ENCODE data around the gene CHST2. TPM values are rescaled to one million over a fixed set of nuclear protein-coding genes. Genes with fewer than 3 reads are reported as not detected.
A peak's percentile ranks its signal among the peaks of the same experiment; 100 is the strongest.

The CHST2 gene
- total RNA-seq, 1 donor from 2014 or later, result 41.6 TPM

GRCh38 chr3:143122089-143122430 lies 2.5 kb downstream of the CHST2 start:
- Mint-ChIP-seq H3K4me3 (ENCODE audit: unreplicated experiment) (peak overlapping the region; percentile 65), H3K27ac (ENCODE audit: unreplicated experiment) (no peak overlapping the region)

GRCh38 chr3:143122608-143123352 lies 3.2 kb downstream of the CHST2 start:
- Mint-ChIP-seq H3K36me3 (ENCODE audit: unreplicated experiment) (peaks cover 28% of the 10 kb centered on the region), H3K9me3 (ENCODE audit: unreplicated experiment) (no peaks in the 10 kb centered on the region), H3K27ac (ENCODE audit: unreplicated experiment) (no peak overlapping the region), H3K4me3 (ENCODE audit: unreplicated experiment) (peak overlapping the region; percentile 40), H3K4me1 (ENCODE audit: unreplicated experiment) (peaks cover 52% of the 10 kb centered on the region), H3K27me3 (ENCODE audit: unreplicated experiment) (peaks cover 2% of the 10 kb centered on the region)
- TF ChIP-seq CTCF (IDR thresholded peaks at IDR 0.05), result no peak
- no peak for DNase-seq (ENCODE audit: extremely low spot score, unreplicated experiment)

More at GRCh38 chr3:143122089-143122430, 2.5 kb downstream of the CHST2 start:
- peaks cover 25% of the 10 kb centered on the region for H3K36me3 Mint-ChIP-seq (ENCODE audit: unreplicated experiment)
- peaks cover 2% of the 10 kb centered on the region for H3K27me3 Mint-ChIP-seq (ENCODE audit: unreplicated experiment)
- peaks cover 49% of the 10 kb centered on the region for H3K4me1 Mint-ChIP-seq (ENCODE audit: unreplicated experiment)
- H3K9me3 Mint-ChIP-seq (ENCODE audit: unreplicated experiment), result no peaks in the 10 kb centered on the region
- no peak for TF ChIP-seq CTCF (IDR thresholded peaks at IDR 0.05)
- no peak for DNase-seq (ENCODE audit: extremely low spot score, unreplicated experiment)

- Mint-ChIP-seq H3K4me3 (ENCODE audit: unreplicated experiment) (peak overlapping the region; percentile 38), H3K9me3 (ENCODE audit: unreplicated experiment) (no peaks in the 10 kb centered on the region), H3K27me3 (ENCODE audit: unreplicated experiment) (peaks cover 2% of the 10 kb centered on the region), H3K36me3 (ENCODE audit: unreplicated experiment) (peaks cover 35% of the 10 kb centered on the region), H3K4me1 (ENCODE audit: unreplicated experiment) (peaks cover 58% of the 10 kb centered on the region), H3K27ac (ENCODE audit: unreplicated experiment) (no peak overlapping the region)
- DNase-seq (ENCODE audit: extremely low spot score, unreplicated experiment), result no peak
- no peak for TF ChIP-seq CTCF (IDR thresholded peaks at IDR 0.05)
Observed at GRCh38 chr3:143123353-143123984, 3.9 kb downstream of the CHST2 start.

GRCh38 chr3:143124601-143125520 lies 5.3 kb downstream of the CHST2 start:
- no peak overlapping the region for H3K27ac Mint-ChIP-seq (ENCODE audit: unreplicated experiment)
- no peaks in the 10 kb centered on the region for H3K27me3 Mint-ChIP-seq (ENCODE audit: unreplicated experiment)
- no peaks in the 10 kb centered on the region for H3K9me3 Mint-ChIP-seq (ENCODE audit: unreplicated experiment)
- H3K4me3 Mint-ChIP-seq (ENCODE audit: unreplicated experiment), result peak overlapping the region; percentile 14
- H3K4me1 Mint-ChIP-seq (ENCODE audit: unreplicated experiment), result peaks cover 57% of the 10 kb centered on the region
- TF ChIP-seq CTCF (IDR thresholded peaks at IDR 0.05), result no peak
- no peak for DNase-seq (ENCODE audit: extremely low spot score, unreplicated experiment)
- peaks cover 39% of the 10 kb centered on the region for H3K36me3 Mint-ChIP-seq (ENCODE audit: unreplicated experiment)
